Immature natural killer cell (primary cell): ENCODE results near the gene SLC66A3. TPM values are rescaled to one million over a fixed set of nuclear protein-coding genes. Genes with fewer than 3 reads are reported as not detected.

Experiments
- DNase-seq, 3 donors: peaks; one replicate each; pipeline ENCODE4 v3.0.0; 2022; ENCODE audit warnings: mixed read lengths in 1 of 3
- H3K27ac Mint-ChIP-seq, 6 donors: one replicate each; pipeline ENCODE4 v1.8.0; 2020; ENCODE audit warnings: mixed read lengths in 6 of 6, mild to moderate bottlenecking in 5 of 6, inconsistent platforms in 4 of 6, moderate library complexity in 3 of 6
- H3K27me3 Mint-ChIP-seq, 3 donors: one replicate each; pipeline ENCODE4 v1.8.0; 2020 to 2021; ENCODE audit warnings: low read depth in 3 of 3, mild to moderate bottlenecking in 3 of 3, mixed read lengths in 3 of 3, moderate library complexity in 3 of 3, inconsistent platforms in 1 of 3
- H3K36me3 Mint-ChIP-seq, 3 donors: one replicate each; pipeline ENCODE4 v1.8.0; 2020; ENCODE audit warnings: mixed read lengths in 3 of 3, inconsistent platforms in 2 of 3, mild to moderate bottlenecking in 2 of 3
- H3K4me1 Mint-ChIP-seq, 2 donors: one replicate each; pipeline ENCODE4 v1.8.0; 2020; ENCODE audit warnings: inconsistent platforms in 2 of 2, mild to moderate bottlenecking in 2 of 2, mixed read lengths in 2 of 2, moderate library complexity in 1 of 2
- H3K4me3 Mint-ChIP-seq, 5 donors: one replicate each; pipeline ENCODE4 v1.8.0; 2020; ENCODE audit warnings: mild to moderate bottlenecking in 5 of 5, mixed read lengths in 5 of 5, inconsistent platforms in 3 of 5, moderate library complexity in 3 of 5
- H3K9me3 Mint-ChIP-seq, 6 donors: one replicate each; pipeline ENCODE4 v1.8.0; 2020; ENCODE audit warnings: mild to moderate bottlenecking in 6 of 6, mixed read lengths in 6 of 6, inconsistent platforms in 4 of 6, moderate library complexity in 3 of 6
- polyA plus RNA-seq, 3 donors: library from polyadenylated mRNA; unstranded; fragments of 300-500 nt; fragmentation: Illumina TruSeq; gene quantifications; one replicate each; pipeline ENCODE4 v1.2.3, GENCODE V29; 2021

SLC66A3 gene
- polyA plus RNA-seq, 3 donors from 2014 or later, result 78.8 to 191 (median 88.2) TPM

DNA sequence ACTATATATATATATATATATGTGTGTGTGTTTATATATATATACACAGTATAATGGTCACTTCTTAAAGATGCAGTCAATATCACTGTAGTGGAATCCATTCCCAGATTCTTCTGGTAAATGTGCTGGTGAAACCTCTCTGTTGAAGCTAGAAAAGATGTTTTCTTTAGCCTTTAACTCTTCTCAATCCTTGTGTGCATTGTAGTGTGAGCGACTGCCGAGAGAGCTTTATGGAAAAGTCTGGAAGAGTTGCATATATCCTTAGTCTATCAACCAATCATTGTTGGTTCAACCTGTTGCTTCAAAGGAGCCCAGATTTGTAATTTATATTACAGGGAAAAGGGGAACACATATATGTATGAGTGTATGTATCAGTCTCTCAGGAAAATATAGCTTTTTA is 27.7 kb downstream of the SLC66A3 start:
- no peak for DNase-seq
- H3K4me1 Mint-ChIP-seq, result no peaks in the 10 kb centered on the region
- H3K9me3 Mint-ChIP-seq, result no peaks in the 10 kb centered on the region
- H3K27ac Mint-ChIP-seq, result no peak overlapping the region
- no peaks in the 10 kb centered on the region for H3K27me3 Mint-ChIP-seq
- peaks cover 7 to 39% (median 18%) of the 10 kb centered on the region in 3 donors for H3K36me3 Mint-ChIP-seq
- H3K4me3 Mint-ChIP-seq, result no peak overlapping the region

DNA sequence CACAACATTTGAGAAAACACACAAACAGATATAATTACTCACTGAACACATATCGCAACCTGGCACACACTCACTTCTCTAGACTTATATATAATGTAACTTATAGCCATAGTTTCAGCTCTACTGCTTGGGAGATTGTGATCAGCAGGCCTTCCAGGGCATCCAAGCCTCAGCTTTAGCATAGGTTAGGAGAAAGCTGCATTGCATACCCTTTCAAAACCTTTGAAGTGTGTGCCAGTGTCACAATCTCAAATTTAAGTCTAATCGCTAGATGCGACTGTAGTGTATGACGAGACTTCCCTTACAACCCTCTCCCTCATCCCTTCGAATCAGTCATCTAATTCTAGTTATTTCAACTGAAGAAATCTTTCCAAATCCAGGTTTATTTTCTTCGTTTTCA is 30.9 kb downstream of the SLC66A3 start:
- no peak overlapping the region for H3K27ac Mint-ChIP-seq
- peaks cover 0 to 2% (median 0%) of the 10 kb centered on the region in 3 donors for H3K27me3 Mint-ChIP-seq
- H3K4me1 Mint-ChIP-seq, result no peaks in the 10 kb centered on the region
- no peak overlapping the region for H3K4me3 Mint-ChIP-seq
- DNase-seq, result no peak
- no peaks in the 10 kb centered on the region for H3K9me3 Mint-ChIP-seq
- peaks cover 10 to 32% (median 15%) of the 10 kb centered on the region in 3 donors for H3K36me3 Mint-ChIP-seq

- H3K27me3 Mint-ChIP-seq, result peaks cover 0 to 2% (median 0%) of the 10 kb centered on the region in 3 donors
- H3K9me3 Mint-ChIP-seq, result no peaks in the 10 kb centered on the region
- H3K36me3 Mint-ChIP-seq, result peaks cover 10 to 38% (median 15%) of the 10 kb centered on the region in 3 donors
- no peak for DNase-seq
- no peak overlapping the region for H3K4me3 Mint-ChIP-seq
- H3K4me1 Mint-ChIP-seq, result no peaks in the 10 kb centered on the region
- no peak overlapping the region for H3K27ac Mint-ChIP-seq
These were observed 31.9 kb downstream of the SLC66A3 start for GRCh38 chr2:11187083-11187619.

DNA sequence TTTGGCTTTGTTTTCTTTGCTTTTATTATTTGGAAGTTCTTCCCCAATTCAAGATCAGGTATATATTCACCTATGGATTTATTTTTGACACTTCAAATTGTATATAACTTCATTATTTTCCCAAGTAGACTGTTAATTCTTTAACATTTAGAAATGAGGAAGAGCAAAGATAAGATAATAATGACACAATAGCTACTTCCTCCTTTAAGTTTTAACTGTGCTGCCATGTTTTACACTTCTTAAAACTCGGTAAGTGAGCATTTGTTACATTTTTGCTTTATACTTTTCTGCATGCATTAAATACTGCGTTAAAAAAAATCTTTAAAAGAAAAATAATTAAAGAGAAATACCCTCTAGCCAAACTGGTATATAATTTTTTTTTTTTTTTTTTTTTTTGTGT is 32.5 kb downstream of the SLC66A3 start:
- H3K9me3 Mint-ChIP-seq, result no peaks in the 10 kb centered on the region
- peaks cover 10 to 41% (median 19%) of the 10 kb centered on the region in 3 donors for H3K36me3 Mint-ChIP-seq
- no peak for DNase-seq
- H3K4me1 Mint-ChIP-seq, result no peaks in the 10 kb centered on the region
- H3K27ac Mint-ChIP-seq, result no peak overlapping the region
- H3K27me3 Mint-ChIP-seq, result peaks cover 0 to 2% (median 0%) of the 10 kb centered on the region in 3 donors
- no peak overlapping the region for H3K4me3 Mint-ChIP-seq

- no peak overlapping the region for H3K27ac Mint-ChIP-seq
- H3K4me3 Mint-ChIP-seq, result no peak overlapping the region
- DNase-seq, result no peak
- peaks cover 16 to 51% (median 33%) of the 10 kb centered on the region in 3 donors for H3K36me3 Mint-ChIP-seq
- H3K27me3 Mint-ChIP-seq, result no peaks in the 10 kb centered on the region
- no peaks in the 10 kb centered on the region for H3K4me1 Mint-ChIP-seq
- H3K9me3 Mint-ChIP-seq, result no peaks in the 10 kb centered on the region
These were observed 41.0 kb downstream of the SLC66A3 start for GRCh38 chr2:11196246-11196645.

DNA sequence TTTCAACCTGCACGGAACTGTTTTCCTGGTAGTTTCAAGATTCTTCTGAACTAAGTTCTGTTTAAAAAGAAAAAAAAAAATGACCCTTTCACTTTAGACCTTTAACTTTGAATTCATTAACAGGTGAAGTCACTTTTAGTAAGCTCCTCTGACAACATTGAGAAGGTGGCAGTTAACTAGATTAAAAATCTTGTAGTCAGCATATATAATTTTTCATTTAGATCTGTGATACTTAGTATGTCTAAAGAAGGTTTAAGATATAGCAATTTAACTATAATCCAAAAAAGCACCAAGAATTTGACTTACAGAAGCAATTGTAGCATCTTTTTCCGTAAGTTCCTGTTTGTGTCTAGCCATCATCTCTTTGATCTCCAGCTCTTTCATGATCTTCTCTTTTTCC is 45.4 kb downstream of the SLC66A3 start:
- Mint-ChIP-seq H3K27ac (no peak overlapping the region), H3K36me3 (peaks cover 19 to 30% (median 23%) of the 10 kb centered on the region in 3 donors), H3K9me3 (no peaks in the 10 kb centered on the region), H3K4me3 (no peak overlapping the region), H3K27me3 (no peaks in the 10 kb centered on the region), H3K4me1 (peaks cover 8 to 25% of the 10 kb centered on the region in 2 donors)
- DNase-seq, result no peak

- H3K27me3 Mint-ChIP-seq, result no peaks in the 10 kb centered on the region
- no peak for DNase-seq
- H3K27ac Mint-ChIP-seq, result no peak overlapping the region
- H3K4me3 Mint-ChIP-seq, result no peak overlapping the region
- H3K4me1 Mint-ChIP-seq, result peaks cover 8 to 25% of the 10 kb centered on the region in 2 donors
- no peaks in the 10 kb centered on the region for H3K9me3 Mint-ChIP-seq
- H3K36me3 Mint-ChIP-seq, result peaks cover 10 to 20% (median 12%) of the 10 kb centered on the region in 3 donors
These were observed 46.7 kb downstream of the SLC66A3 start for GRCh38 chr2:11201969-11202368.

DNA sequence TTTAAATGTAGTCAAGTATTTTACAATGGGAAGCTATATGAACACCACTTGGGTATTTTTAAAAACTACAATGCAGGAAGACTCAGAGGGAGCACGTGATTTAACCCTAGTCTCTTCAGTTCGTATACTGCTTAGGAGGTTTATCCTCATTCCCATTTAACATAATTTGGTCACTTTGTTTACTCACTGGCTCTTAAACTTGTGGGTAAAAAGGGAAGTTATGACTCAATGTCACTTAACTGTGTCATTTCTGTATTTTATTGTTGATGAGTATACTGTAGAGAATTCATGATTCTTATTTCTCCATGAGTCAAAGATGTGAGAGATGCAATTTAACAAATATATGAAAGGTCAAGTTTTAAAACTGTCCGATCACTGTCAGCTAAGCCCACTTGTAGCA is 48.2 kb downstream of the SLC66A3 start:
- no peak for DNase-seq
- peaks cover 8 to 25% of the 10 kb centered on the region in 2 donors for H3K4me1 Mint-ChIP-seq
- H3K27me3 Mint-ChIP-seq, result no peaks in the 10 kb centered on the region
- no peak overlapping the region for H3K4me3 Mint-ChIP-seq
- H3K9me3 Mint-ChIP-seq, result no peaks in the 10 kb centered on the region
- H3K27ac Mint-ChIP-seq, result peak overlapping the region in 3 of 6 donors; percentile 14 to 25 (median 24)
- H3K36me3 Mint-ChIP-seq, result peaks cover 12 to 18% (median 13%) of the 10 kb centered on the region in 3 donors

- no peak for DNase-seq
- H3K27ac Mint-ChIP-seq, result no peak overlapping the region
- H3K36me3 Mint-ChIP-seq, result peaks cover 13 to 19% (median 13%) of the 10 kb centered on the region in 3 donors
- H3K27me3 Mint-ChIP-seq, result no peaks in the 10 kb centered on the region
- no peak overlapping the region for H3K4me3 Mint-ChIP-seq
- H3K4me1 Mint-ChIP-seq, result peaks cover 8 to 24% of the 10 kb centered on the region in 2 donors
- no peaks in the 10 kb centered on the region for H3K9me3 Mint-ChIP-seq
These were observed 52.8 kb downstream of the SLC66A3 start for GRCh38 chr2:11208083-11208482.

- H3K9me3 Mint-ChIP-seq, result no peaks in the 10 kb centered on the region
- no peak overlapping the region for H3K27ac Mint-ChIP-seq
- no peak overlapping the region for H3K4me3 Mint-ChIP-seq
- H3K36me3 Mint-ChIP-seq, result peaks cover 13 to 44% (median 31%) of the 10 kb centered on the region in 3 donors
- no peaks in the 10 kb centered on the region for H3K4me1 Mint-ChIP-seq
- H3K27me3 Mint-ChIP-seq, result no peaks in the 10 kb centered on the region
- no peak for DNase-seq
These were observed 57.4 kb downstream of the SLC66A3 start for GRCh38 chr2:11212645-11213044.

- H3K27ac Mint-ChIP-seq, result no peak overlapping the region
- no peak for DNase-seq
- no peaks in the 10 kb centered on the region for H3K4me1 Mint-ChIP-seq
- H3K9me3 Mint-ChIP-seq, result no peaks in the 10 kb centered on the region
- no peak overlapping the region for H3K4me3 Mint-ChIP-seq
- H3K27me3 Mint-ChIP-seq, result no peaks in the 10 kb centered on the region
- H3K36me3 Mint-ChIP-seq, result peaks cover 13 to 44% (median 31%) of the 10 kb centered on the region in 3 donors
These were observed 57.9 kb downstream of the SLC66A3 start for GRCh38 chr2:11213090-11213638.

GRCh38 chr2:11213975-11214374 is 58.7 kb downstream of the SLC66A3 start:
- H3K4me3 Mint-ChIP-seq, result no peak overlapping the region
- no peaks in the 10 kb centered on the region for H3K9me3 Mint-ChIP-seq
- no peak for DNase-seq
- no peak overlapping the region for H3K27ac Mint-ChIP-seq
- H3K27me3 Mint-ChIP-seq, result no peaks in the 10 kb centered on the region
- H3K4me1 Mint-ChIP-seq, result no peaks in the 10 kb centered on the region
- peaks cover 17 to 44% (median 31%) of the 10 kb centered on the region in 3 donors for H3K36me3 Mint-ChIP-seq

GRCh38 chr2:11214770-11215169 is 59.5 kb downstream of the SLC66A3 start:
- no peaks in the 10 kb centered on the region for H3K27me3 Mint-ChIP-seq
- H3K4me3 Mint-ChIP-seq, result no peak overlapping the region
- H3K27ac Mint-ChIP-seq, result no peak overlapping the region
- H3K4me1 Mint-ChIP-seq, result no peaks in the 10 kb centered on the region
- DNase-seq, result no peak
- no peaks in the 10 kb centered on the region for H3K9me3 Mint-ChIP-seq
- H3K36me3 Mint-ChIP-seq, result peaks cover 22 to 48% (median 35%) of the 10 kb centered on the region in 3 donors

DNA sequence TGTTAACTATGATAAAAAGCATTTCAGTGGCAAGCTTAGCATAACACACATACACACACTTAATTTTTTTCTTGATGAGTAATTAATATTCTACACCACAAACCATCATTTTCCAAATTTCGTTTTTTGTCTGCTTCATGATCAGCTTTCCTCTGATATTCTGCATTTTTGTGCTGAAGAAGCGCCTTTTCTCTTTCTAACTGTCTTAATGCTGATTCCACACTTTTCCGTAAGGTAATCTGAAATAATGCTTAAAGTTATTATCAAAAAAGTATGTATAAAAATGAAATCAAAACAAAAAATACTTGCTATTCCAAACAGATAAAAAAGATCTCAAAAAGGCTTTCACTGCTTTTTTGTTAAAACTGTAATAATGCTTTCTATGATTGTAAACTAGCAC is 60.1 kb downstream of the SLC66A3 start:
- Mint-ChIP-seq H3K4me1 (no peaks in the 10 kb centered on the region), H3K9me3 (no peaks in the 10 kb centered on the region), H3K27me3 (no peaks in the 10 kb centered on the region), H3K4me3 (no peak overlapping the region), H3K27ac (no peak overlapping the region), H3K36me3 (peaks cover 24 to 49% (median 35%) of the 10 kb centered on the region in 3 donors)
- DNase-seq, result no peak

- Mint-ChIP-seq H3K9me3 (no peaks in the 10 kb centered on the region), H3K4me1 (peaks cover 0 to 3% of the 10 kb centered on the region in 2 donors), H3K36me3 (peaks cover 15 to 30% (median 23%) of the 10 kb centered on the region in 3 donors), H3K27ac (peak overlapping the region in 2 of 6 donors; percentile 1 to 12), H3K4me3 (no peak overlapping the region), H3K27me3 (no peaks in the 10 kb centered on the region)
- DNase-seq, result no peak
These were observed 65.2 kb downstream of the SLC66A3 start for GRCh38 chr2:11220445-11220844.
